NCI-H460 (cell line): ENCODE data around the gene ROBO4. TPM values are rescaled to one million over a fixed set of nuclear protein-coding genes. Genes with fewer than 3 reads are reported as not detected.

ENCODE experiments used
- DNase-seq: peaks from one replicate; pipeline ENCODE4 v3.0.0-alpha.2; 2016; ENCODE audit warnings: low read depth; ENCODE audit errors: extremely low read depth
- total RNA-seq: library from RNA; depleted of rRNA; stranded (reverse); fragments of >200 nt; shearing (Covaris generic); gene quantifications from 2 replicates; pipeline ENCODE4 v1.2.3, GENCODE V29; 2014

The ROBO4 gene
- total RNA-seq, 1 experiment from 2014 or later = not detected

DNA sequence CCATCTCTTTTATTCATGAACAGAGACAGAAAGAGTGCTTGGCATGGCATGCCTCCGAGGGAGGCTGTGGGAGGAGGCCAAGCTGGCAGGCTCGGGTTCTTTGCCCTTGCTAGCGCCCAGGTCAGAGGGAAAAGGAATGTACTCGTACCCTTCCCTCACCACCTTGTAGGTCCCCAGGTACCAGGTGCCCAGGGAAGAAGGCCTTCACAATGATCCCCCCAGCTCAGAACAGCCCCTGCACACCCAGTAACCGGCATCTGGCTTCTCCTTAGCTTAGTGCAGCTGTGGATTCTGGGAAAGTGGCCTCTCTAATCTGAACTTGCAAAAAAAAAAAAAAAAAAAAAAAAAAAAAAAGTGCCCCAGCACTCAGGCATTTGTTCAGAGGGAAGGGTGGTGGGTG, 22.7 kb upstream of the ROBO4 start:
- no peak for DNase-seq

DNA sequence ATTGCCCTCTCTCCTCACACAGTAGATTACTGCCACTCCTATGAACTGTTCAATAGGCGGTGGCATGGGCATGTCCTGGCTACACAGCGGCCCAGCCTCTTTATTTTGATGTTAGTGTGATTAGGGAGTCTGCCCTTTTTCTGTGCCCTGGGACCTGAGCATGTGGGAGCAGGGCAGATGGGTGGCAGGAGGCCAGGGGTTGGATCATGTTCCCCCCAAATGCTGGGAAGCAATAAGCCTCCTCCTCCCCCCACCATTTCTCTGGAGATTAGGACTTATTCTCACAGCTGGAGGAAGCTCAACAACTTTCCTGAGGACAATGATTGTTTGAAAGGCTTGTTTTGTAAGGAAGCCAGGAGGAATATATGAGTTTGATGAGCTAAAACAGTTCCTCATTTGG, 22.2 kb upstream of the ROBO4 start:
- DNase-seq = no peak

GRCh38 chr11:124918950-124919349, 21.3 kb upstream of the ROBO4 start, which contains the start of gene HEPN1:
Gene HEPN1 (plus strand): TSS chr11:124919250.
- DNase-seq = no peak

- DNase-seq = no peak
Measured at GRCh38 chr11:124917115-124917637, 19.5 kb upstream of the ROBO4 start.

- no peak for DNase-seq
Measured at GRCh38 chr11:124916370-124916710, 18.7 kb upstream of the ROBO4 start.

GRCh38 chr11:124915541-124916369, 18.1 kb upstream of the ROBO4 start:
- DNase-seq = no peak

DNA sequence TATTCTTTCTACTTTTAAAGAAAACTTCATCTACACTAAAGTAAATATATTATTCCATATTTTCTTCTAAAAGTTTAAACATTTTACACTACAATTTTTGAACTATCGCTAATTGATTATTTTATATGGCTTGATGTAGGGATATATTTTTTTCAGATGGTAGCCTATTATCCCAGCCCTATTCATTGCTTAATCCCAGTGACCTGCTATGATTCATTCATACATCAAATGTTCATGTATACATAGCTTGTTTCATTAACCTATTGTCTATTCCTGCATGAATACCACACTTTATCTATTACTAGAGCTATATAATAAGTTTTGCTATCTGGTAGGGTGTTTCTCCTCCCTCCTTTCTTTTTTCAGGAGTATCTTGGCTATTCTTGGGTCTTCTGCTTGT, 5.0 kb upstream of the ROBO4 start:
- no peak for DNase-seq

DNA sequence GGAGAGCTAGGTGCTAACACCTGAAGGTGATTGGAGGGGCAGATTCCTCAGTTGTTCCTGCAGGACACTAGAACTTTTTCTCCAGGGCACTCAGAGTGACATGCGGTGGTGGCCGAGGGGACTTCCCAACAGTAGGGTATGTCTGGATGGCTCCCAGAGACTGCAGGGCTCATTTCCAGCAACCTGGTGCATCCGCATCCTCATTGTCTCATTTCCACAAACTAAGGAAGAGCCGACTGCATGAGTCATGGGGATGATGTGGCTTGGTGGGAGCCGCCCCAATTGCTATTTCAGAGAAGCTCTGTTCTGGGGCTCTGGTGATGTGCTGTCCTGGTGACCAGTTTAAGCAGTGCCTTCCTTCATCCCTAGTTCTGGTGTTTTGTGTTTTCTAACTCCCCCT, 2.8 kb upstream of the ROBO4 start:
- DNase-seq = peak; percentile 35

DNA sequence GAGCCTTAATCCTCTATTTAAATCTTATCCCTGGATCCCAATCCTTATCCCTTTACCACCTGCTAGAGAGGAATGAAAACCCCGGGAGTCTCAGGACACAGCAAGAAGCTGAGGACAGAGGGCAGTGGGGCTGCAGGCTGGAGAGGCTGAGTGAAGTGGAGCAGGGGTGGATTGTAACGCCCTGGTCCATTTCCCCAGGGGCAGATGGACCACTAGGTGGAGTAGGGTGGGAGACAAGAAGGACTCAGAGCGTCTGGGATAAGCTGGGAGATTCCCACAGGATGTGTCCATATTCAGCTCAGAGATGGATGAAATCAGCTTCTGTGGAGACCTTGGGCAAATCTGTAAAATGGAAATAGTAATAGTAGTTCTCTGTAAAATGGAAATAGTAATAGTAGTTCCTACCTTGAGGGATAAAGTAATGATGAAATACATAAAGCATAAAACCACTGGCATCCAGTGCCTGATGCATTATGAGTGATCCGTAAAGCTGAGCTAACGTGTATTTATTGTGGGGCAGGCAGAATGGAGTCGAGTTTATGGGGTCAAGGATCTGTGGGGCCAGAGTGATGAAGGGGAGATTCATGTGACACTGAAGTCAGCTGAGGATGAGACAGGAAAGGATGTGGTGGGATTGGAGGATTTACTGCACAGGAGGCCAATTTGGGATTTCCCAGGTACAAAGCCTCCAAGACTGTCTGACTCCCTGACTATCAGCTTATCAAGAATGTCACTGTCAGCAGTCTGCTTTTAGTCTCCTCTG, 1.9 kb upstream of the ROBO4 start:
- DNase-seq = no peak

DNA sequence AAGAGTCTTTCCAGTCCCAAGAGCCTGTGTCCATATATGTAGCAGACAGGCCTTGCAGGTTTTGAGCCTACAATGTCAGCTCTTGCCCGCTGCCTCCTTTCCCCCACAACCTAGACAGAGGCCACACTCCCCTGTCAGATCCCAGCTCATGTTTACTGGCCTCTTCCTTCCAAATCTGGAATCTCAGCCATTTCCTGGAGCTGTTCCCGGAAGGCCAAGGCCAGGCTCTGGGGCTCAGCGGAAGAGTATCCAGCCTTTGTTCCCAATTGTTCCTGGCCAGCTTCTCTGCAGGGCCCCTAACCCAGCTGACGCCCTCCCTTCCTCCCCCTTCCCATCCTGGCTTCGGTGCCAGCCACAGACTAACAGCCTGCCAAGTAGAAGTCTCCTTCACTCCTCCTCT, 1.0 kb upstream of the ROBO4 start:
- no peak for DNase-seq

DNA sequence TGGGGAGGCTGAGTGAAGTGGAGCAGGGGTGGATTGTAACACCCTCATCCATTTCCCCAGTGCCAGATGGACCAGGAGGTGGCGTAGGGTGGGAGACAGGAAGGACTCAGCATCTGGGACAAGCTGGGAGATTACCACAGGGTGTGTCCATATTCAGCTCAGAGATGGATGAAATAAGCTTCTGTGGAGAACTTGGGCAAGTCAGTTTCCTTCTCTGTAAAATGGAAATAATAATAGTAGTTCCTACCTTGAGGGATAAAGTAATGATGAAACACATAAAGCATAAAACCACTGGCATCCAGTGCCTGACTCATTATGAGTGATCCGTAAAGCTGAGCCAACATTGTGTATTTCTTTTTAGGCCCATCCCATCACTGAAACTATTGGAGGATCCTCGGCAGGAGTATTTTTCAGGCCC, 607 bp upstream of the ROBO4 start:
- peak; percentile 17 for DNase-seq

- no peak for DNase-seq
Measured at GRCh38 chr11:124896821-124897391, 759 bp downstream of the ROBO4 start.

- DNase-seq = no peak
Measured at GRCh38 chr11:124896071-124896750, 1.5 kb downstream of the ROBO4 start.

GRCh38 chr11:124895471-124895971, 2.1 kb downstream of the ROBO4 start:
- no peak for DNase-seq

DNA sequence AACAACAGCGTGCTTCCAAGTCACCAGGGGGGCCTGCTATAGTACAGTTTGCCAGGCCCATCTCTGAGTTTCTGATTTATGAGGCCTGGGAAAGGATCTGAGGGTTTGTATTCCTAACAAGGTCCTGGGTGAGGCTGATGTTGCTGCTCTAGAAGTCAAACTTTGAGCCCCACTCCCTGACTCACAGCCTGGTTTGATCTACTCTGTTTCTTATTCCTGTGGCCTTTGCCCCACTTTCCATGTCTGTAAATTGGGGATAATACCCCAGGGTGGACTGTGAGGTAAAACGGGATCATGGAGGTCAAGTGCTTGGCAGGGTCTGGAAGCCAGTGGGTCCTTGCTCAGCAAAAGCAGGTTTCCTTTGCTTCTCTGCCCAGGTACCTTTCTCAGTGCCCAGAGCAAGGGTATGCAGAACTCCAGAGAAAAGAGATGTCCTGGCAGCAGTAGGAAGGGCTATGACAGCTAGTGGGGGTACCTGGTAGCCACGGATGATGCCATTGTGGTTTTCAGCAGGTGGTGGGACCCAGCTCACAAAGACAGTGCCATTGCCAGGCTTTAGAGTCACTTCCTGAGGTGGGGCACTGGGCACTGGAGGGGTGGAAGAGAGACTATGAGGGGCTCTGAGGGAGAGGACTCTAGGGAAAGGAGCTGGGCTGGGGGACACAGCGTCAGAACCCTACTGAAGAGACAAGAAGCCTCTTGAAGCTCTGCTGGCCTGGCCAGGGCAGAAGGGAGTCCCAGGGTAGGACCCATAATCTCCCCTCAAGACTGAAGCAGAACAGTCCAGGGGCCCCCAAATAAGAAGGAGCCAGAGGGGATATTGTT, 2.8 kb downstream of the ROBO4 start:
- DNase-seq = no peak

- DNase-seq = no peak
Measured at GRCh38 chr11:124893781-124894401, 3.8 kb downstream of the ROBO4 start.

DNA sequence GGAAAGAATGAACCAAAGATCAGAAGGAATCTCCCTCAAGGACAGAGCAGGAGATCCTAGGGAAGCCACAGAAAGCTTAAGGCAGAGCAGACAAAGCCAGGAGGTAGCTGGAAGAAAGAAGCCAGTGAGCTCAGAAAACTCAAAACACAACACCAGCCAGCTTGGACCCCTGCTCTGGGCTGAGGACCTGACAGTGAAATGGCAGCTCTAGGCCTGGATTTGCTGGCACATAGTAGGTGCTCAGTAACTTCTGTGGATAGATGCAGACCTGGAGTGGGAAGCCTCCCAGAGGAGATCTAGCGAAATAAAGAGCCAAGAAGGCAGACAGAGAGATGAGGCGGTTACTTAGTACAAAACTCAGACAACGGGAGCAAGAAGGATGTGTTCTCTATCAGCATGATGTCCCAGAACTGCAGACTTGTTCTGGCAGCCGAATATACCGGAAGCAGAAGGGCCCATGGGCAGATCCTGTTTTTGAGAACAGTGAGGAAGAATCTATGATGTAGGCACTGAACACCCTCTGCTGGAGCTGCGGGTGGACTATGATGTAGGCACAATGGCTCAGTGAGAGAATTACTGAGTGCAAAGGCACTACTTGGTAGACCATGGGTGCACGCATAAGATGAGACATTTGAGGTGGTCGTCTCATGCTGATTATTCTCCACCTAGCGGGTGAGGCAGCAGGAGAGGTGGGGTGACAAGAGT, 4.8 kb downstream of the ROBO4 start:
- no peak for DNase-seq

- DNase-seq = no peak
Measured at GRCh38 chr11:124892146-124892545, 5.5 kb downstream of the ROBO4 start.

- DNase-seq = no peak
Measured at GRCh38 chr11:124891373-124891861, 6.2 kb downstream of the ROBO4 start.
